A673 (cell line): Measurements from ENCODE around the gene UBE2E1.

Experiments
- CTCF ChIP-seq: fragments of 300-800, 200-600 bp; sonication (generic); conservative IDR thresholded peaks from 2 replicates; pipeline ENCODE4 v1.5.1; 2017; ENCODE audit warnings: low read depth, mild to moderate bottlenecking, antibody characterized with exemption, low read length, moderate library complexity, mixed read lengths
- EZH2 ChIP-seq: fragments of 200-600 bp; sonication (generic); IDR thresholded peaks from 2 replicates; pipeline ENCODE4 v1.6.1; 2017; ENCODE audit warnings: borderline replicate concordance, low read depth, mild to moderate bottlenecking, mixed read lengths, antibody characterized with exemption, low read length; ENCODE audit not compliant: poor library complexity, severe bottlenecking

GRCh38 chr3:23916152-23916885 lies 110.6 kb downstream of the UBE2E1 start:
- no peak for TF ChIP-seq EZH2
- no peak for TF ChIP-seq CTCF
